GM12878 (cell line): Measurements from ENCODE around the gene MSI2. TPM values are rescaled to one million over a fixed set of nuclear protein-coding genes. Genes with fewer than 3 reads are reported as not detected.

Experiments used
- ATAC-seq: fragments of 200-7000 bp; cut with Tn5 transposase; 3 replicates; pipeline ENCODE4 v1.9.1; 2020; ENCODE audit warnings: mild to moderate bottlenecking, moderate library complexity
- BruUV-seq: library from RNA; stranded (reverse); fragments of 400-500 nt; replicated peaks from 2 replicates; lab custom pipeline; 2021; lab: Mats Ljungman, UMichigan
- CTCF ChIA-PET: fragments of 300-600 bp; sonication (Branson Sonifier 250); formaldehyde crosslinking; extraction: SDS; loops from one replicate; lab custom pipeline; 2021; ENCODE audit warnings: inconsistent platforms; lab: Yijun Ruan, JAX
- POLR2A ChIA-PET: fragments of 350-600 bp; formaldehyde crosslinking; extraction: SDS; loops from one replicate; lab custom pipeline; 2021; ENCODE audit warnings: inconsistent platforms; lab: Charles Lee
- RAD21 ChIA-PET: fragments of 300-600 bp; sonication (Branson Sonifier 250); formaldehyde crosslinking; loops from one replicate; lab custom pipeline; 2023; ENCODE audit warnings: antibody characterized with exemption; ENCODE audit not compliant: unreplicated experiment; lab: Charles Lee
- SMC1A ChIA-PET: fragments of 300-600 bp; sonication (Branson Sonifier 250); formaldehyde crosslinking; loops from one replicate; lab custom pipeline; 2023; ENCODE audit not compliant: unreplicated experiment, uncharacterized antibody; lab: Charles Lee
- DNase-seq: peaks from one replicate; pipeline ENCODE4 v3.0.0-alpha.2; 2011; ENCODE audit warnings: low read depth, low spot score
- FAIRE-seq: peaks from 3 replicates; lab custom pipeline; 2011; peaks lifted over from hg19 to GRCh38; lab: Jason Lieb, UNC
- H2AFZ ChIP-seq: 2 replicates; pipeline ENCODE4 v1.6.0; 2011; ENCODE audit warnings: low read depth, low read length, control low read depth; ENCODE audit not compliant: control insufficient read depth
- H3K27ac ChIP-seq: 2 replicates; pipeline ENCODE4 v1.5.1; 2011; ENCODE audit warnings: control low read depth; ENCODE audit not compliant: control insufficient read depth, insufficient read depth
- H3K27me3 ChIP-seq, 2 experiments: replicated peaks in 1 of 2; 2 replicates each; pipeline versions ENCODE4 v1.6.0 to v1.6.1; 2011; ENCODE audit warnings: low read length in 1 of 2; ENCODE audit not compliant: control insufficient read depth in 2 of 2, insufficient read depth in 2 of 2
- H3K36me3 ChIP-seq, 2 experiments: 2 replicates each; pipeline ENCODE4 v1.5.1; 2011; ENCODE audit warnings: low read length in 1 of 2; ENCODE audit not compliant: control insufficient read depth in 2 of 2, insufficient read depth in 2 of 2
- H3K4me1 ChIP-seq: 2 replicates; pipeline ENCODE4 v1.6.1; 2011; ENCODE audit warnings: mild to moderate bottlenecking, low read length, moderate library complexity, mixed read lengths; ENCODE audit not compliant: control insufficient read depth, insufficient read depth
- H3K4me2 ChIP-seq: 2 replicates; pipeline ENCODE4 v1.6.0; 2011; ENCODE audit warnings: control low read depth; ENCODE audit not compliant: control insufficient read depth, insufficient read depth
- H3K4me3 ChIP-seq: fragments of 200-600 bp; sonication (generic); 2 replicates; pipeline ENCODE4 v1.5.1; 2016
- H3K79me2 ChIP-seq: 2 replicates; pipeline ENCODE4 v1.6.0; 2011; ENCODE audit warnings: low read length; ENCODE audit not compliant: control insufficient read depth, insufficient read depth
- H3K9ac ChIP-seq: 2 replicates; pipeline ENCODE4 v1.8.0; 2011; ENCODE audit warnings: low read length, control low read depth, mixed read lengths; ENCODE audit not compliant: control insufficient read depth, insufficient read depth
- H3K9me3 ChIP-seq: replicated peaks from 3 replicates; pipeline ENCODE4 v1.5.1; 2011; ENCODE audit warnings: mild to moderate bottlenecking, low read length; ENCODE audit not compliant: control insufficient read depth, insufficient read depth
- H4K20me1 ChIP-seq: 2 replicates; pipeline ENCODE4 v1.6.0; 2011; ENCODE audit not compliant: control insufficient read depth, insufficient read depth
- BHLHE40 ChIP-seq, 2 experiments: fragments of 450-650 bp in 1 of 2; IDR thresholded peaks; 2 replicates each; pipeline ENCODE4 v1.6.1; 2011 to 2017; ENCODE audit warnings: low read depth in 2 of 2, borderline replicate concordance in 1 of 2, improper control_type of control experiment in 1 of 2, low read length in 1 of 2, mild to moderate bottlenecking in 1 of 2
- BMI1 ChIP-seq: fragments of 450-650 bp; IDR thresholded peaks from 2 replicates; pipeline ENCODE4 v1.6.1; 2016; ENCODE audit warnings: mild to moderate bottlenecking, moderate library complexity, borderline replicate concordance
- CREB1 ChIP-seq: IDR thresholded peaks from 2 replicates; pipeline ENCODE4 v1.6.1; 2012; ENCODE audit warnings: low read depth, mild to moderate bottlenecking, inconsistent platforms
- EP300 ChIP-seq, 2 experiments: fragments of 150-350 bp in 1 of 2; IDR thresholded peaks; 2 replicates each; pipeline ENCODE4 v1.6.1; 2011 to 2012; ENCODE audit warnings: low read depth in 2 of 2, low read length in 2 of 2, borderline replicate concordance in 1 of 2, improper control_type of control experiment in 1 of 2, inconsistent platforms in 1 of 2; ENCODE audit not compliant: control insufficient read depth in 1 of 2
- FOXM1 ChIP-seq: IDR thresholded peaks from 2 replicates; pipeline ENCODE4 v1.6.1; 2012; ENCODE audit warnings: low read depth, mild to moderate bottlenecking, inconsistent platforms, low read length, moderate library complexity
- GATAD2B ChIP-seq: fragments of 450-650 bp; conservative IDR thresholded peaks from 2 replicates; pipeline ENCODE4 v1.6.1; 2017; ENCODE audit warnings: low read depth, mild to moderate bottlenecking, moderate library complexity
- HDGF ChIP-seq: fragments of 450-650 bp; IDR thresholded peaks from 2 replicates; pipeline ENCODE4 v1.6.1; 2016; ENCODE audit warnings: antibody characterized with exemption
- LARP7 ChIP-seq: fragments of 450-650 bp; IDR thresholded peaks from 2 replicates; pipeline ENCODE4 v1.6.1; 2017; ENCODE audit warnings: mild to moderate bottlenecking
- MXI1 ChIP-seq: fragments of 150-350 bp; IDR thresholded peaks from 2 replicates; pipeline ENCODE4 v1.6.1; 2011; ENCODE audit warnings: low read depth, mild to moderate bottlenecking, inconsistent platforms, low read length, improper control_type of control experiment
- MYB ChIP-seq: fragments of 150-350 bp; IDR thresholded peaks from 2 replicates; pipeline ENCODE4 v1.6.1; 2014; ENCODE audit warnings: mild to moderate bottlenecking, low read depth, low read length, borderline replicate concordance
- NFYB ChIP-seq: IDR thresholded peaks from 2 replicates; pipeline ENCODE4 v1.6.1; 2011; ENCODE audit warnings: low read depth, mild to moderate bottlenecking, low read length, improper control_type of control experiment, moderate library complexity; ENCODE audit not compliant: insufficient read depth
- POU2F2 ChIP-seq: IDR thresholded peaks from 3 replicates; pipeline ENCODE4 v1.6.1; 2011; ENCODE audit warnings: low read depth, mild to moderate bottlenecking, low read length, borderline replicate concordance
- RAD51 ChIP-seq: fragments of 450-650 bp; IDR thresholded peaks from 2 replicates; pipeline ENCODE4 v1.6.1; 2016; ENCODE audit warnings: moderate library complexity, mild to moderate bottlenecking, inconsistent platforms
- SMAD5 ChIP-seq: IDR thresholded peaks from 2 replicates; pipeline ENCODE4 v1.6.1; 2016; ENCODE audit warnings: antibody characterized with exemption, low read depth
- SREBF1 ChIP-seq: IDR thresholded peaks from 2 replicates; pipeline ENCODE4 v1.6.1; 2012; ENCODE audit warnings: mild to moderate bottlenecking, low read length
- TARDBP ChIP-seq: IDR thresholded peaks from 2 replicates; pipeline ENCODE4 v1.6.1; 2016; ENCODE audit warnings: borderline replicate concordance
- ZSCAN29 ChIP-seq: fragments of 450-650 bp; IDR thresholded peaks from 2 replicates; pipeline ENCODE4 v1.6.1; 2017; ENCODE audit warnings: mild to moderate bottlenecking, moderate library complexity
- WGBS: methylation state at CpG from one replicate; pipeline ENCODE4 v1.1.6; 2016; ENCODE audit warnings: low lambda C conversion rate; ENCODE audit not compliant: insufficient replicate concordance, insufficient coverage; ENCODE audit errors: missing lambda C conversion rate; 5-methylcytosine and 5-hydroxymethylcytosine counted together
- in situ Hi-C: fragments of 300-500 bp; cut with MboI; formaldehyde crosslinking; loops from 9 replicates; pipeline ENCODE4 v1.14.3; 2018; ENCODE audit warnings: mixed read lengths
- intact Hi-C: fragments of 100-400 bp; cut with micrococcal nuclease; formaldehyde crosslinking; loops from one replicate; pipeline ENCODE4 v1.14.2; 2022; ENCODE audit not compliant: unreplicated experiment
- polyA plus RNA-seq, 11 experiments: library from polyadenylated mRNA; depleted of rRNA in 4 of 11; unstranded in 6 of 11; stranded (reverse) in 5 of 11; fragments of >200 nt; fragmentation: Nextera tagmentation in 4 of 11; fragmentation: Illumina TruSeq in 1 of 11; extraction: Ambion mirVana in 4 of 11; extraction: Trizol in 1 of 11; gene quantifications; 1 replicate in 1 of 11; 2 replicates in 10 of 11; pipeline versions ENCODE4 v1.2.1 to v1.2.3, GENCODE V29; 2011 to 2016; ENCODE audit warnings: inconsistent platforms in 2 of 11, missing spikeins in 2 of 11, low read depth in 1 of 11
- total RNA-seq, 4 experiments: library from RNA; depleted of rRNA in 3 of 4; stranded (reverse); fragments of >200 nt in 3 of 4; fragmentation: Illumina TruSeq in 1 of 4; extraction: Trizol in 1 of 4; gene quantifications; 2 replicates each; pipeline versions ENCODE4 v1.2.1 to v1.2.3, GENCODE V29; 2013 to 2021
- TF ChIP-seq, protein P1 (sequence below): IDR thresholded peaks from 2 replicates; pipeline ENCODE4 v1.6.1; 2011; ENCODE audit warnings: borderline replicate concordance, low read depth, mild to moderate bottlenecking, moderate library complexity, mixed read lengths, low read length; ENCODE audit not compliant: insufficient read depth; ENCODE audit errors: extremely low read length

The MSI2 gene
- total and polyA plus RNA-seq, 10 of the 15 experiments (the other 5 are each of a cell fraction or from before 2014, with no cell fraction given) = 6.1 to 76.1 (median 42.0) TPM

- RAD21 ChIA-PET = no interaction called here
- no peak for TF ChIP-seq LARP7
- TF ChIP-seq TARDBP = no peak
- no peak for TF ChIP-seq SREBF1
- Histone ChIP-seq H2AFZ (no peak overlapping the region), H3K4me3 (no peak overlapping the region), H4K20me1 (0 out of 2 replicates have a peak, but pooled peaks cover 4% of the 10 kb centered on the region), H3K79me2 (no peaks in the 10 kb centered on the region), H3K36me3 (peaks cover 0 to 2% of the 10 kb centered on the region in 2 experiments; a peak in 2 of 4 replicates), H3K4me2 (no peak overlapping the region), H3K4me1 (no peaks in the 10 kb centered on the region), H3K9me3 (no peaks in the 10 kb centered on the region), H3K9ac (no peak overlapping the region), H3K27me3 (no peaks in the 10 kb centered on the region), H3K27ac (no peak overlapping the region)
- BruUV-seq = no TSS peak
- intact Hi-C loops = no loop called here
- FAIRE-seq = no peak
- POLR2A ChIA-PET = no interaction called here
- no peak for ATAC-seq
- CTCF ChIA-PET = interaction anchor here (0.7 kb wide), 1 partner anchor 196 kb away, joined by 3 read pairs; no protein-coding TSS in a partner anchor
- SMC1A ChIA-PET = no interaction called here
- 88% methylated on average over 16 of the region's 16 CpGs for WGBS
- in situ Hi-C loops = no loop called here
- DNase-seq = no peak
Measured at GRCh38 chr17:57587193-57587969, 331.1 kb downstream of the MSI2 start.

DNA sequence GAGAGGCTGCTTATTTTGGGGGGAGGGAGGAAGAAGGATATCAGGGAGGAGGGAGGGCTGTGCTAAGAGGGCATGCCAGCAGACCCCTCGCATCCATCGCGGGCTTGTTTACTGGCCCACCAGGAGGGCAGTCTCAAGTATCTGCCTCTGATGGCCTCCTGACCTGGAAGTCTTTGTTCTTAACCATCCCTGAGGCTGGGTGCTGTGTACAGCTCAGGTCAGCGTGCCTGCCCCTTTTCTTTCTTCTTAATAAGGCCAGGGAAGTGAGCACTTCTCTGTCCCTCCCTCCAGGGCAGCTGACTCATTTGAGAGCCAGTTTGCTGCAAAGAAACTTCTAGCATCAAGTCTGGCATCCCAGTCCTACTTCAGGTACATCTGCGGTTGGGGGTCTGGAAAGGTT lies 331.8 kb downstream of the MSI2 start:
- Histone ChIP-seq H3K9ac (no peak overlapping the region), H3K4me2 (no peak overlapping the region), H4K20me1 (0 out of 2 replicates have a peak, but pooled peaks cover 4% of the 10 kb centered on the region), H3K36me3 (peaks cover 2 to 3% of the 10 kb centered on the region in 2 experiments; a peak in 3 of 4 replicates), H3K27ac (no peak overlapping the region), H2AFZ (no peak overlapping the region), H3K27me3 (no peaks in the 10 kb centered on the region), H3K4me3 (no peak overlapping the region), H3K9me3 (no peaks in the 10 kb centered on the region), H3K79me2 (no peaks in the 10 kb centered on the region), H3K4me1 (no peaks in the 10 kb centered on the region)
- FAIRE-seq (no peak), DNase-seq (no peak), ATAC-seq (no peak)
- POLR2A ChIA-PET = no interaction called here
- SMC1A ChIA-PET = no interaction called here
- 100% methylated on average over 5 of the region's 5 CpGs for WGBS
- in situ Hi-C loops (no loop called here), intact Hi-C loops (no loop called here)
- RAD21 ChIA-PET = no interaction called here
- CTCF ChIA-PET = interaction anchor here (0.7 to 1.5 kb wide), 2 partner anchors 10 to 196 kb away, joined by 3 read pairs; no protein-coding TSS in a partner anchor
- no TSS peak for BruUV-seq
- TF ChIP-seq CREB1 (no peak), ZSCAN29 (no peak), FOXM1 (no peak), RAD51 (no peak), BMI1 (no peak), HDGF (no peak), NFYB (no peak), EP300 (IDR thresholded peaks at IDR 0.05; ENCODE audit: borderline replicate concordance in 1 of 2, control insufficient read depth in 1 of 2, low read depth in 2 of 2, low read length in 2 of 2) (no peak), GATAD2B (no peak), SMAD5 (no peak), MXI1 (no peak), POU2F2 (no peak), MYB (no peak), BHLHE40 (IDR thresholded peaks at IDR 0.05; ENCODE audit: borderline replicate concordance in 1 of 2, low read depth in 2 of 2, low read length in 1 of 2) (no peak)
- TF ChIP-seq, protein P1, sequence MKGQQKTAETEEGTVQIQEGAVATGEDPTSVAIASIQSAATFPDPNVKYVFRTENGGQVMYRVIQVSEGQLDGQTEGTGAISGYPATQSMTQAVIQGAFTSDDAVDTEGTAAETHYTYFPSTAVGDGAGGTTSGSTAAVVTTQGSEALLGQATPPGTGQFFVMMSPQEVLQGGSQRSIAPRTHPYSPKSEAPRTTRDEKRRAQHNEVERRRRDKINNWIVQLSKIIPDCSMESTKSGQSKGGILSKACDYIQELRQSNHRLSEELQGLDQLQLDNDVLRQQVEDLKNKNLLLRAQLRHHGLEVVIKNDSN = no peak
